Measurements from ENCODE around the gene INPP1. TPM values are rescaled to one million over a fixed set of nuclear protein-coding genes. Genes with fewer than 3 reads are reported as not detected.
"Not testable (repeated sequence)": the region's sequence is repeated elsewhere in the genome, so short reads cannot be mapped to it uniquely, and the experiment has no call there.

INPP1 gene
- total RNA-seq, 1 donor from 2014 or later: 20.4 TPM

DNA sequence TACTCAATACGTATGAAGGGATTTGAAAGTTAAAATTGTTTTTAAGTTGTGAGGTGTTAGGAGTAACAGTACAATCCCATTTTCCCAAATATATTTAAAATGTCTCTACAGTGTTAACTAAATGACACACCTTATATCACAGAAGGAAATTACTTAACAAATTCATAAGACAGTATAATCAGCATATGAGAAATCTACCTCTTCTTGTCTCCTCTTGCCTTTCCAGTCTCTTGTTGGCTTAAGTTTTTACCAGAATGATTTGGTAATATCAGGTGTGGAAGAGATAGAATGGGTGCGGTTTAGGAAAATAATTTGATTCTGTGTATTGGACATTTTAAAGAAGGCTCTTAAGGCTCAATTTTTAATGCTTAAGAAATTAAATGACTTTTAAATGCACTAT, 9.5 kb upstream of the INPP1 start:
- intact Hi-C loops (cut with DNase I): no loop called here

DNA sequence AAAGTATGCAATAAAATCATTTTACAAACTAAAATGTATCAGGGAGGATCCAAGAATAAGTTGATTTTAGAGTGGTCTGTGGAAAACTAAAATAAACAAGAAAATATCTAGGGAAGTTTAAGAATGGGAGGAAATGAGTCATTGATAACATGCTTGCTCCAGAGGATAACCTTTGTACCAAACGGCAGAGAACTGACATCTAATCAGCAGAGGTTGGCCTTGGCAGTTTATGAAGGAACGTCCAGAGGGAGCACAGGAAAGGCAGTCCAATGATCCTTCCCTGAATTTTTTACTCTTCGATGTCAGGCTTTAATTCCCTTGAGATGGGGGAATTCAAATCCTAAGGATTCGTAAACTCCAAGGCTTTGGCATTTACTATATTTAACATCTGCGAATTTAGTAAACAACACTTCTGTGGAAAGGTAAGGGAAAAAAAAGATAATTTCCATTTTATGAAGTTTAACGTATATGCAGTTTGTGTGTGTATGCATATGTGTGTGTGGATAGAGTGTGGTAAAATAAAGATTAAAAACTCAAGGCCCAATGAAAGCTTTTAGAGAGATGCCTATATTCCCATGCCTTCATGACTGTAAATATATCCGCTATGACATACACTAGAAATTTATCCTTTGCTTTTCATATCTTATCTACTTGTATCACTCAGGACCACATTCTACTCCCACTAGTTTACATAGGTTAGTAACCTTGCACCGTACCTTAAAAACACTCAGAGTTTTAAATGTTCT, 8.7 kb upstream of the INPP1 start:
- Histone ChIP-seq H3K36me3 (no peaks in the 10 kb centered on the region), H3K27ac (no peak overlapping the region), H3K4me3 (no peak overlapping the region), H3K9me3 (no peaks in the 10 kb centered on the region), H3K4me1 (no peaks in the 10 kb centered on the region), H3K27me3 (no peaks in the 10 kb centered on the region)
- no peak for DNase-seq (ENCODE audit: extremely low spot score in 2 of 2)
- intact Hi-C loops (cut with DNase I): no loop called here
- TF ChIP-seq, protein P1, sequence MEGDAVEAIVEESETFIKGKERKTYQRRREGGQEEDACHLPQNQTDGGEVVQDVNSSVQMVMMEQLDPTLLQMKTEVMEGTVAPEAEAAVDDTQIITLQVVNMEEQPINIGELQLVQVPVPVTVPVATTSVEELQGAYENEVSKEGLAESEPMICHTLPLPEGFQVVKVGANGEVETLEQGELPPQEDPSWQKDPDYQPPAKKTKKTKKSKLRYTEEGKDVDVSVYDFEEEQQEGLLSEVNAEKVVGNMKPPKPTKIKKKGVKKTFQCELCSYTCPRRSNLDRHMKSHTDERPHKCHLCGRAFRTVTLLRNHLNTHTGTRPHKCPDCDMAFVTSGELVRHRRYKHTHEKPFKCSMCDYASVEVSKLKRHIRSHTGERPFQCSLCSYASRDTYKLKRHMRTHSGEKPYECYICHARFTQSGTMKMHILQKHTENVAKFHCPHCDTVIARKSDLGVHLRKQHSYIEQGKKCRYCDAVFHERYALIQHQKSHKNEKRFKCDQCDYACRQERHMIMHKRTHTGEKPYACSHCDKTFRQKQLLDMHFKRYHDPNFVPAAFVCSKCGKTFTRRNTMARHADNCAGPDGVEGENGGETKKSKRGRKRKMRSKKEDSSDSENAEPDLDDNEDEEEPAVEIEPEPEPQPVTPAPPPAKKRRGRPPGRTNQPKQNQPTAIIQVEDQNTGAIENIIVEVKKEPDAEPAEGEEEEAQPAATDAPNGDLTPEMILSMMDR (IDR thresholded peaks at IDR 0.05): no peak
- TF ChIP-seq POLR2AphosphoS5 (IDR thresholded peaks at IDR 0.05; ENCODE audit: insufficient read depth in 1 of 2, low read depth in 1 of 2) (no peak), POLR2A (IDR thresholded peaks at IDR 0.05) (no peak)

More for the DNA sequence above, 9.5 kb upstream of the INPP1 start:
- Histone ChIP-seq H3K36me3 (no peaks in the 10 kb centered on the region), H3K4me3 (no peak overlapping the region), H3K9me3 (no peaks in the 10 kb centered on the region), H3K4me1 (no peaks in the 10 kb centered on the region), H3K27me3 (no peaks in the 10 kb centered on the region), H3K27ac (no peak overlapping the region)
- no peak for DNase-seq (ENCODE audit: extremely low spot score in 2 of 2)
- TF ChIP-seq, protein P1 (IDR thresholded peaks at IDR 0.05): no peak
- TF ChIP-seq POLR2A (IDR thresholded peaks at IDR 0.05) (no peak), POLR2AphosphoS5 (IDR thresholded peaks at IDR 0.05; ENCODE audit: insufficient read depth in 1 of 2, low read depth in 1 of 2) (no peak)

DNA sequence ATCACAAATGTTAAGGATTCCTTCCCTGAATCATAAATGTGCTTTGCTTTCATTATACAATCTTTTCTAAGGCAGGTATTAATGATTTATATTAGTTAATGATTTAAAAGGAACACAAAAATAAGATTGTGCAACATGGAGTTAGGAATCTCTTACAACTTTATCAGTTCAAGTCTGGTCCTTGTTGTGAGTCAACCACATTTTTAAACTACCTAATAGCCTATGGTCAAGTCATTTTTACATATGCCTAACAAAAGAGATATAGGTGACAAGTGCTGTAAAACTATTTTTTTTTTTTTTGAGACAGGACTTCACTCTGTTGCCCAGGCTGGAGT, 8.2 kb upstream of the INPP1 start:
- no peak overlapping the region for H3K27ac ChIP-seq
- H3K4me3 ChIP-seq: no peak overlapping the region
- no peaks in the 10 kb centered on the region for H3K27me3 ChIP-seq
- intact Hi-C loops (cut with DNase I): no loop called here
- H3K4me1 ChIP-seq: no peaks in the 10 kb centered on the region
- H3K36me3 ChIP-seq: no peaks in the 10 kb centered on the region
- no peaks in the 10 kb centered on the region for H3K9me3 ChIP-seq
- DNase-seq (ENCODE audit: extremely low spot score in 2 of 2): no peak
- TF ChIP-seq POLR2A (IDR thresholded peaks at IDR 0.05) (no peak), POLR2AphosphoS5 (IDR thresholded peaks at IDR 0.05; ENCODE audit: insufficient read depth in 1 of 2, low read depth in 1 of 2) (no peak)
- TF ChIP-seq, protein P1 (IDR thresholded peaks at IDR 0.05): no peak

DNA sequence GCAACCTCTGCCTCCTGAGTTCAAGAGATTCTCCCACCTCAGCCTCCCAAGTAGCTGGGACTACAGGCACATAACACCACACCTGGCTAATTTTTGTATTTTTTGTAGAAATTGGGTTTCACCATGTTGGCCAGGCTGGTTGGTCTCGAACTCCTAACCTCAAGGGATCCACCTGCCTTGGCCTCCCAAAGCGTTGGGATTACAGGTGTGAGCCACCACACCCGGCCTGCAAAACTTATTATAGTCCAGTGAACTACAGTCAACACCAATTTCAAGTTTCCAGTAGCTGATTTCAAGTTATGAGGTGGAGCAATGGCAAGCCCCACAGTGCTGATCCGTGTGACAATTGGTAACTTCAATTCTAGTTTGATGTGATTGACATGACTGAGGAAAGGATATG, 7.8 kb upstream of the INPP1 start:
- H3K27ac ChIP-seq; H3K9me3 ChIP-seq; intact Hi-C loops (cut with DNase I); H3K27me3 ChIP-seq; DNase-seq (ENCODE audit: extremely low spot score in 2 of 2); H3K4me3 ChIP-seq; H3K4me1 ChIP-seq; H3K36me3 ChIP-seq: not testable (repeated sequence)

DNA sequence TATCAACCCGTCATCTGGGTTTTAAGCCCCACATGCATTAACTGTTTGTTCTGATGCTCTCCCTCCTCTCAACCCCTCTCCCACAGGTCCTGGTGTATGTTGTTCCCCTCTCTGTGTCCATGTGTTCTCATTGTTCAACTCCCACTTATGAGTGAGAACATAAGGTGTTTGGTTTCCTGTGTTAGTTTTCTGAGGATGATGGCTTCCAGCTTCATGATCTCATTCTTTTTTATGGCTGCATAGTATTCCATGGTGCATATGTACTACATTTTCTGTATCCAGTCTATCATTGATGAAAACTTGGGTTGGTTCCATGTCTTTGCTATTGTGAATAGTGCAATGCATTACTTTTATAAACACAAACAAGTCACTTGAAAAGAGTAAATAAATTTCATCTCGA, 7.0 kb upstream of the INPP1 start:
- no peaks in the 10 kb centered on the region for H3K27me3 ChIP-seq
- no peaks in the 10 kb centered on the region for H3K36me3 ChIP-seq
- no peaks in the 10 kb centered on the region for H3K4me1 ChIP-seq
- DNase-seq (ENCODE audit: extremely low spot score in 2 of 2): no peak
- H3K27ac ChIP-seq: no peak overlapping the region
- no peak overlapping the region for H3K4me3 ChIP-seq
- H3K9me3 ChIP-seq: no peaks in the 10 kb centered on the region
- intact Hi-C loops (cut with DNase I): no loop called here
- TF ChIP-seq POLR2A (IDR thresholded peaks at IDR 0.05) (no peak), POLR2AphosphoS5 (IDR thresholded peaks at IDR 0.05; ENCODE audit: insufficient read depth in 1 of 2, low read depth in 1 of 2) (no peak)
- TF ChIP-seq, protein P1 (IDR thresholded peaks at IDR 0.05): no peak
